Small intestine (tissue), 7 donors: ENCODE data around the gene C5orf63. TPM values are rescaled to one million over a fixed set of nuclear protein-coding genes. Genes with fewer than 3 reads are reported as not detected.

Experiments
- DNase-seq, 2 donors: peaks; one replicate each; pipeline versions ENCODE4 v3.0.0 to v3.0.0-alpha.2; 2013
- FAIRE-seq: peaks from 2 replicates; lab custom pipeline; 2012; peaks lifted over from hg19 to GRCh38; lab: Jason Lieb, UNC
- H3K27ac ChIP-seq, 3 donors: one replicate each; pipeline ENCODE4 v1.5.1; 2013; ENCODE audit warnings: low read length in 2 of 3, mild to moderate bottlenecking in 2 of 3, control low read depth in 1 of 3, inconsistent platforms in 1 of 3, low read depth in 1 of 3, moderate library complexity in 1 of 3
- H3K27me3 ChIP-seq, 3 donors: one replicate each; pipeline ENCODE4 v1.6.1; 2013; ENCODE audit warnings: low read length in 3 of 3, inconsistent platforms in 1 of 3; ENCODE audit not compliant: control insufficient read depth in 3 of 3, insufficient read depth in 3 of 3
- H3K36me3 ChIP-seq, 3 donors: one replicate each; pipeline ENCODE4 v1.6.1; 2013; ENCODE audit warnings: low read length in 3 of 3, inconsistent platforms in 1 of 3, low read depth in 1 of 3, mild to moderate bottlenecking in 1 of 3, moderate library complexity in 1 of 3; ENCODE audit not compliant: control insufficient read depth in 3 of 3, insufficient read depth in 2 of 3
- H3K4me1 ChIP-seq, 3 donors: one replicate each; pipeline ENCODE4 v1.6.1; 2013; ENCODE audit warnings: low read length in 2 of 3, inconsistent platforms in 1 of 3, low read depth in 1 of 3, mild to moderate bottlenecking in 1 of 3, moderate library complexity in 1 of 3; ENCODE audit not compliant: control insufficient read depth in 3 of 3, insufficient read depth in 2 of 3
- H3K4me3 ChIP-seq, 3 donors: one replicate each; pipeline ENCODE4 v1.5.1; 2013; ENCODE audit warnings: low read length in 3 of 3, control low read depth in 1 of 3, inconsistent platforms in 1 of 3, low read depth in 1 of 3, mild to moderate bottlenecking in 1 of 3, moderate library complexity in 1 of 3
- H3K9me3 ChIP-seq, 2 donors: one replicate each; pipeline ENCODE4 v1.6.1; 2013; ENCODE audit warnings: low read depth in 1 of 2, low read length in 1 of 2; ENCODE audit not compliant: control insufficient read depth in 2 of 2, insufficient read depth in 1 of 2
- WGBS, 3 donors: extraction: QIAGEN DNeasy Blood & Tissue Kit; methylation state at CpG; one replicate each; pipeline ENCODE4 v1.1.7; 2013; 5-methylcytosine and 5-hydroxymethylcytosine counted together
- polyA plus RNA-seq, 4 donors: library from polyadenylated mRNA; stranded (reverse) in 3 of 4; unstranded in 1 of 4; fragments of 200-250 nt in 3 of 4; fragments of 120-200 nt in 1 of 4; gene quantifications; one replicate each; pipeline versions ENCODE4 v1.2.1 to v1.2.3, GENCODE V29; 2013
- donor health status: healthy with polysubstance abuse.
- donor health status: control.
- donor health status: control.
- donor health status: Bipolar disorder and iron deficiency.
- donor health status: healthy.

The C5orf63 gene
- polyA plus RNA-seq, 4 donors, result 4.2 to 17.9 (median 6.4) TPM

DNA sequence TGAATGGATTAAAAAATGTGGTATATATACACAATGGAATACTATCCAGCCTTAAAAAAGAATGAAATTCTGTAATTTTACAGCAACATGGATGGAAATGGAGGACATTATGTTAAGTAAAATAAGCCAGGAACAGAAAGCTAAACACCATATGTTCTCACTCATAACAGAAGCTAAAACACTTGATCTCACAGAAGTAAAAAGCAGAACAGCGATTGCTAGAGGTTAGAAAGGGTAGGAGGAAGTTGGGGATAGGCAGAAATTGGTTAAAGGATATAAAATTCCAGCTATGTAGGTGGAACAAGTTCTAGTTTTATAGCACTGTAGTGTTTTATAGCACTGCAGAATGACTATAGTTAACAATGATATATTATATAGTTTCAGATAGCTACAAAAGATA is 58.7 kb downstream of the C5orf63 start:
- Histone ChIP-seq H3K27me3 (no peaks in the 10 kb centered on the region), H3K4me1 (peaks cover 0 to 6% (median 0%) of the 10 kb centered on the region in 3 donors), H3K9me3 (no peaks in the 10 kb centered on the region), H3K36me3 (no peaks in the 10 kb centered on the region), H3K4me3 (no peak overlapping the region), H3K27ac (no peak overlapping the region)
- FAIRE-seq, result no peak
- no peak for DNase-seq
- WGBS, 3 donors, result 32 to 55% (median 33%) methylated on average over 1 of the region's 1 CpG

DNA sequence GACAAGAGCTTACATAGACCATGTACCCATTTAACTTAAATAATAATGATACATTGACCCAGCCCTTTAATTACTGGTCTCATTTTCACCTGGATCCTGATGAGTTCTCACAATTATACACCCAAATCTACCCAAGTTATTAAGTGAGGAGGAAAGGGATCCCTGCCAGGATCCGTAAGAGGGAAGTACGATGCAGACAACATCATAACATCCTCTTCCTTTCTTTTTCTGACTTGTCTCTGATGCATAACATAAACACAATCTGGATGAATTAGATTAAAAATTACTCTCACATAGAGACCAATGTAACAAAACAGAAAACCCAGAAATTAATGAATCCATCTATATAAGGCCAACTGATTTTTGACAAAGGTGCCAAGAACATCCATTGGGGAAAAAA is 59.9 kb downstream of the C5orf63 start:
- 80 to 95% (median 89%) methylated on average over 2 of the region's 2 CpGs for WGBS, 3 donors
- FAIRE-seq (no peak), DNase-seq (no peak)
- Histone ChIP-seq H3K9me3 (no peaks in the 10 kb centered on the region), H3K4me1 (peaks cover 0 to 6% (median 0%) of the 10 kb centered on the region in 3 donors), H3K4me3 (no peak overlapping the region), H3K36me3 (no peaks in the 10 kb centered on the region), H3K27ac (no peak overlapping the region), H3K27me3 (no peaks in the 10 kb centered on the region)

DNA sequence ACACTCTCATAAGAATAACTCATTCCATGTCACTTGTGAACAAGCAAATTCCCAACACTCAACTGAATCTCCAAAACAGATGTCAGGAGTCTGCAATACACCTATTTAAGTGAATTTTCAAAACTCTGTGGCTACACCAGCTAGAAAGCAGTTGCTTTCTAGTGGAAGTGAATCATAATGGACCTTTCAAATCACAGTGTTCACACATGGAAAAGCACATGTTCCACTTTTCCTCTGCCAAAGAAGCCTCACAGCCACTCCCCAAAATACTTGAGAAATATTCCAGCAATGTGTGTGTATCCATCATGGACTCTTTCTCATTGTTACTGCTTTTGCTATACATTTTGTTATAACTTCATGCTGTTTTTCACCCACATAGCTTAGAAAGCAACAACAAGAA is 60.4 kb downstream of the C5orf63 start:
- no peak for FAIRE-seq
- Histone ChIP-seq H3K9me3 (no peaks in the 10 kb centered on the region), H3K27me3 (no peaks in the 10 kb centered on the region), H3K36me3 (no peaks in the 10 kb centered on the region), H3K4me1 (peaks cover 0 to 6% (median 0%) of the 10 kb centered on the region in 3 donors), H3K4me3 (no peak overlapping the region), H3K27ac (no peak overlapping the region)
- no peak for DNase-seq

DNA sequence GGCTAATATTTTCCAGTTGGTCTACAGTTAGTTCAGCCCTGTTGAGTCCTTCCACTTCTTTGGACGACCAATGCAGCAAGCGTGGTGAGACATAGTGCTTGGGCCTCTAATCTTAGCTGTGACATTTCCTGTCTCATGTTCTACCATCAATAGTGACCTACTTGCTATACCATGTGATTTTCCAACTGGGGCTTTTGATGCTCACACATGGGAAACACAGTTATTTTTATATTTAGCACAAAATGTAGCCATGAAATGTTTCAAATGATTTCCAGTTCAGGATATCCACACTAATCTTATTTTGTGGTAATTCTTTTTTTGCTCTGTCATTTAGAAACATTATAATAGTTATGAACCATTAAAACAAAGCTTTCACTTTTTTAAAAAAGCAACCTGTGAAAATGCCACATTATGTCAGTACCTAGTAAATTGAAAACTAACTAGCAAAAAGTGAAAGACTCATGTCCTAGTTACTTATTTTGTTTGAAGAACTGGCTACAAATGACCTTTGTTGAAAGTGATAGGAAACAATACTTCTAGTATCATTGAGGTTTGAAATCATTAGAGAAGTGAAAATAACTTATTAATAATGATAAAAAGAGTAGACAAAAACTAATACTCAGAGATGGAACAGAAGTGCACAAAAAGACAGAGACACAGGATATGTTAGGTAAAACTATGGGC is 61.2 kb downstream of the C5orf63 start:
- no peaks in the 10 kb centered on the region for H3K27me3 ChIP-seq
- DNase-seq, result no peak
- H3K9me3 ChIP-seq, result no peaks in the 10 kb centered on the region
- H3K4me1 ChIP-seq, result peaks cover 0 to 6% (median 0%) of the 10 kb centered on the region in 3 donors
- FAIRE-seq, result no peak
- H3K36me3 ChIP-seq, result no peaks in the 10 kb centered on the region
- no peak overlapping the region for H3K27ac ChIP-seq
- H3K4me3 ChIP-seq, result no peak overlapping the region
- WGBS, 3 donors, result 74 to 93% (median 76%) methylated on average over 2 of the region's 2 CpGs

DNA sequence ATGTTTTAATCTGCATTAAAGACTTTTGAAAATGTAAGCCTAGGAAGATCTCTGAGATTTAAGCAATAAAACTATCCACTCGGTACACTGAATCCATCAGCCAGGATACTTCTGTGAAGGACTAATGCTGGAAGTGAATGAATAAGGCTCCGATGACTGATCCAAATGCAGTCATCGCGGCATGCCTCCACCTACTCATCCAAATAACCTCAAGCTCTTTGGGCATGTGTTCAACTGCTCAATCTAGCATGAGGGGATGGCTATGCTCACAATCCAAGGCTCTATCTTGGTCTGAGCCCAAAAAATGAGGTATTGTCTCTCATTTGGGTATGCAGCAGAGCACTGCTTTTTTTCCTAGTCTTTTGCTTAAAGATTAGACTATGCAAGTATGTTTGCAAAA is 62.1 kb downstream of the C5orf63 start:
- FAIRE-seq (no peak), DNase-seq (no peak)
- 87 to 91% (median 87%) methylated on average over 4 of the region's 4 CpGs for WGBS, 3 donors
- Histone ChIP-seq H3K27me3 (no peaks in the 10 kb centered on the region), H3K9me3 (no peaks in the 10 kb centered on the region), H3K4me3 (no peak overlapping the region), H3K4me1 (peaks cover 0 to 6% (median 0%) of the 10 kb centered on the region in 3 donors), H3K36me3 (no peaks in the 10 kb centered on the region), H3K27ac (no peak overlapping the region)

DNA sequence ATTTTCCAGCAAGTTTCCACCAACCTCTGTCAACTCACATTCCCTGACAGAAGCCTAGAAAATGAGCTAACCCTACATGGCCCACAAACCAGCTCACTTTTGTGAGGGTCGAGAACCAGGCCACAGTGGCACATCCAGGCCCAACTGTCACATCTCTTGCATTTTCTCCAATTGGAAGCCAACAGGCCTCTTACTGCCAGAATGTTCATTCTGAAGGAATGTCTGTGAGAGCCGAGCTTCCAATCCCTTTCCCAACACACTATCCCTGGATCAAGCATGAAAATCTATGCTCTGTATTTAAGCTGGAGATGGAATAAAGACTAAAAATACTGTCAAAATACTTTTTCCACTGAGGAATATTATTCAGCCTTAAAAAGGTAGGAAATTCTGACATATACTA is 62.9 kb downstream of the C5orf63 start:
- Histone ChIP-seq H3K27ac (no peak overlapping the region), H3K4me3 (no peak overlapping the region), H3K4me1 (peaks cover 0 to 5% (median 0%) of the 10 kb centered on the region in 3 donors), H3K36me3 (no peaks in the 10 kb centered on the region), H3K27me3 (no peaks in the 10 kb centered on the region), H3K9me3 (no peaks in the 10 kb centered on the region)
- 81 to 91% (median 89%) methylated on average over 2 of the region's 2 CpGs for WGBS, 3 donors
- no peak for FAIRE-seq
- DNase-seq, result no peak

DNA sequence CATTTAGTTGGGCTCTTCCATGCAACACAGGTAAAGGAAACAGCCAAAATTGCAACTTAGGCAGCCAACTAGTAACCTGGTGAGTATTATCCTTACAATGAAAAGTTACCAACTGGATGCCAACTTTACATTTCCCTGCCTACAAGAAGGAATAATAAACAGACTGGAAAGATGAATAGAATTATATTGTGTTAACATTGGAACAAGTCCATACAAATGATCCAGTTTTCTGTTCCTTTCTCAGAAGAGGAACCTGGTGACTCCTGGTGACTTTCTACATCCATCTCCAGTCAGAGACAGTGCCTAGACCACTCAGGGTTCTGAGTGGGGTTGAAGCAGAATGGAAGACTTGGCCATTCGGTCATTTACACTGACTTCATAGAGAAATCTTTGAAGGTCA is 63.5 kb downstream of the C5orf63 start:
- no peak for FAIRE-seq
- no peak for DNase-seq
- no peak overlapping the region for H3K4me3 ChIP-seq
- peaks cover 0 to 3% (median 0%) of the 10 kb centered on the region in 3 donors for H3K4me1 ChIP-seq
- WGBS, 3 donors, result 98 to 100% (median 98%) methylated on average over 1 of the region's 1 CpG
- no peak overlapping the region for H3K27ac ChIP-seq
- H3K36me3 ChIP-seq, result no peaks in the 10 kb centered on the region
- no peaks in the 10 kb centered on the region for H3K27me3 ChIP-seq
- no peaks in the 10 kb centered on the region for H3K9me3 ChIP-seq

DNA sequence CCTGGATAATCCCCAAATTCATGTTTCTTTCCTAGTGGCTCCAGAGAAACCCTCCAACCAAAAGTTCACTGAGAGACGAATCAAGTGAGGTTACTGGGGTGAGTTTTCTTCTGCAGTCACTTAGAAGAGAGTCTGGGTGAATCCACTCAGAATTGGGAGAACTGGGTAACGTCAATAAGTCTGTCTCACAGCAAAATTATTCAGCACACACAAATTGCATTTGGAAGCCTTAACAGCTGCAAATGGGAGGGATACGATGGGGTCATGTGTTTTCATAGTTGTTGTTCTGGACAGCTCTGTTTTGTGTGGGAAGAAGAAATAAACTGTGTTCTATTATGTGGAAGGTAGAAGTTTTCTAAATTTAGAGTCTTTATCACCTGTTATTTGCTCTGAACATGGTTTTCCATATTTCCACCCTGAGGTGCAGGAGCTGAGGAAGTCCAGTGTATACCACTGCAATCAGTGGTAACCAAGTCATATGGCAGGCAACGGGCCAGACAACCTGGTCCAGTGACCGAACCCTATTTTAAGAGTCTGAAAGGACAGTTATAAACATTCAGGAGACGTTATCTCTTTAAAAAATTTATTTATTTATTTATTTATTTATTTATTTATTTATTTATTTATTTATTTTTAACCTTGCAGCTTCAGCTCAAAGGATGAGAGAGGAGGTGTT is 64.9 kb downstream of the C5orf63 start:
- Histone ChIP-seq H3K36me3 (no peaks in the 10 kb centered on the region), H3K27me3 (no peaks in the 10 kb centered on the region), H3K4me3 (no peak overlapping the region), H3K4me1 (peaks cover 0 to 7% (median 0%) of the 10 kb centered on the region in 3 donors), H3K9me3 (no peaks in the 10 kb centered on the region), H3K27ac (no peak overlapping the region)
- WGBS, 3 donors, result 78 to 90% (median 80%) methylated on average over 6 of the region's 6 CpGs
- DNase-seq, result no peak
- no peak for FAIRE-seq
